ENCODE measurements around the gene FOXF2. TPM values are rescaled to one million over a fixed set of nuclear protein-coding genes. Genes with fewer than 3 reads are reported as not detected.

The FOXF2 gene
- total RNA-seq, 1 experiment from 2014 or later, result not detected

- Histone ChIP-seq H2AFZ (ENCODE audit: low read length) (no peak overlapping the region), H3K27me3 (ENCODE audit: low read length) (peaks cover 69% of the 10 kb centered on the region), H3K9me2 (replicated peaks; ENCODE audit: low read length) (no peaks in the 10 kb centered on the region), H3K27ac (ENCODE audit: low read length) (no peak overlapping the region), H4K20me1 (ENCODE audit: low read length) (no peaks in the 10 kb centered on the region), H3K9ac (ENCODE audit: low read length) (no peak overlapping the region), H3F3A (ENCODE audit: low read length, unreplicated experiment) (no peaks in the 10 kb centered on the region), H3K36me3 (ENCODE audit: low read depth, low read length) (no peaks in the 10 kb centered on the region), H3K79me2 (ENCODE audit: low read length) (no peaks in the 10 kb centered on the region), H3K4me3 (ENCODE audit: low read length) (no peak overlapping the region), H3K4me1 (ENCODE audit: insufficient read depth, low read length) (no peaks in the 10 kb centered on the region), H3K9me3 (ENCODE audit: low read length) (no peaks in the 10 kb centered on the region), H3K4me2 (ENCODE audit: low read length) (no peak overlapping the region)
- POLR2A ChIA-PET (ENCODE audit: unreplicated experiment), result no interaction called here
- BruUV-seq (replicated peaks), result no TSS peak
- DNase-seq (no peak), ATAC-seq (no peak)
- CTCF ChIA-PET, result no interaction called here
- intact Hi-C loops (cut with micrococcal nuclease), result no loop called here
- TF ChIP-seq EZH2 (IDR thresholded peaks at IDR 0.05; ENCODE audit: low read length, unreplicated experiment), result no peak
- TF ChIP-seq, protein P1, sequence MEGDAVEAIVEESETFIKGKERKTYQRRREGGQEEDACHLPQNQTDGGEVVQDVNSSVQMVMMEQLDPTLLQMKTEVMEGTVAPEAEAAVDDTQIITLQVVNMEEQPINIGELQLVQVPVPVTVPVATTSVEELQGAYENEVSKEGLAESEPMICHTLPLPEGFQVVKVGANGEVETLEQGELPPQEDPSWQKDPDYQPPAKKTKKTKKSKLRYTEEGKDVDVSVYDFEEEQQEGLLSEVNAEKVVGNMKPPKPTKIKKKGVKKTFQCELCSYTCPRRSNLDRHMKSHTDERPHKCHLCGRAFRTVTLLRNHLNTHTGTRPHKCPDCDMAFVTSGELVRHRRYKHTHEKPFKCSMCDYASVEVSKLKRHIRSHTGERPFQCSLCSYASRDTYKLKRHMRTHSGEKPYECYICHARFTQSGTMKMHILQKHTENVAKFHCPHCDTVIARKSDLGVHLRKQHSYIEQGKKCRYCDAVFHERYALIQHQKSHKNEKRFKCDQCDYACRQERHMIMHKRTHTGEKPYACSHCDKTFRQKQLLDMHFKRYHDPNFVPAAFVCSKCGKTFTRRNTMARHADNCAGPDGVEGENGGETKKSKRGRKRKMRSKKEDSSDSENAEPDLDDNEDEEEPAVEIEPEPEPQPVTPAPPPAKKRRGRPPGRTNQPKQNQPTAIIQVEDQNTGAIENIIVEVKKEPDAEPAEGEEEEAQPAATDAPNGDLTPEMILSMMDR (conservative IDR thresholded peaks at IDR 0.05; ENCODE audit: low read depth, low read length), result no peak
- TF ChIP-seq EZH2phosphoT487 (IDR thresholded peaks at IDR 0.05; ENCODE audit: borderline replicate concordance, low read length), result no peak
Observed at GRCh38 chr6:1363298-1363697, 26.1 kb upstream of the FOXF2 start.

DNA sequence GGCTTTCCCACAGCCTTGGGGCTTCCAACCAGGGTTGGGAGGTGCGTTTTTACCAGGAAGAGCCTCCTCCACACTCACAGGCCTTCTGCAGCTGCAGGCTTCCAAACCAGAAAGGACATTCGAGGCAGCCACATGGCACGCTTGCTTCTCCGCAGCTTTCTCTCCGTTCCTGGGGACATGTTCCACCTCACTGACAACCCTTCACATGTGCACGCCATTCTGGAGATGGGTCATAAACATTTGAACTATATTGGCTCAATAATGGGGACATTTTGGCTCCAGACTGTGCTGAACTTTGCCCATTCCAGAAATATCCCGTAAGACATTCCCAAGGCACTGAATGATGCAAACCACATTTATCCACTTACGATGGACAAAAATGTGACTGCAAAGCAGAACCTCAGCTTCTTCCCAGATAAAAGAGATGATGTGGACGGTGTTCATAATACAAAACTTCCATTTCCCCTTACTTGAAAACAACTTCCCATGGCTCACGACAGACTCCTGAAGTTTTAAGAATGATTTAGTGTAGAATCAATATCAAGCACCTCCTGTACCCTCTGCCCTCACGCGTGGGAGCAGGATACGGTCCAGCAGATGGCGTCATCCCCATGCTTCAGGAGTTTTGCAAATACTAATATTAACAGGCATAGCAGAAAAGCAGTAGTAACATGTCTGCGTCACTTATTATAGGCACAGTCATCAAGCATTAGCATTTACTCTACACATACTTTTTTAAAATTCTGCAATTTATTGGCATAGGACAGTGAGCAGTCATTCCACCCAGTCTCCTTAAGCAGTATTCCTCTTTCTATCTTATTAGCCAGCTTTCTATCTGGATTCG, 25.4 kb upstream of the FOXF2 start:
- BruUV-seq (replicated peaks), result no TSS peak
- no peaks in the 10 kb centered on the region for H3F3A ChIP-seq (ENCODE audit: low read length, unreplicated experiment)
- ChIA-PET CTCF (no interaction called here), POLR2A (ENCODE audit: unreplicated experiment) (no interaction called here)
- no peak overlapping the region for H2AFZ ChIP-seq (ENCODE audit: low read length)
- no peaks in the 10 kb centered on the region for H3K9me3 ChIP-seq (ENCODE audit: low read length)
- no peak overlapping the region for H3K9ac ChIP-seq (ENCODE audit: low read length)
- H3K4me1 ChIP-seq (ENCODE audit: insufficient read depth, low read length), result no peaks in the 10 kb centered on the region
- no peaks in the 10 kb centered on the region for H3K79me2 ChIP-seq (ENCODE audit: low read length)
- H3K27ac ChIP-seq (ENCODE audit: low read length), result no peak overlapping the region
- TF ChIP-seq EZH2 (IDR thresholded peaks at IDR 0.05; ENCODE audit: low read length, unreplicated experiment), result no peak
- TF ChIP-seq, protein P1 (conservative IDR thresholded peaks at IDR 0.05; ENCODE audit: low read depth, low read length), result peak; percentile 52
- H3K9me2 ChIP-seq (replicated peaks; ENCODE audit: low read length), result no peaks in the 10 kb centered on the region
- no peak overlapping the region for H3K4me3 ChIP-seq (ENCODE audit: low read length)
- H3K4me2 ChIP-seq (ENCODE audit: low read length), result no peak overlapping the region
- no peaks in the 10 kb centered on the region for H3K36me3 ChIP-seq (ENCODE audit: low read depth, low read length)
- ATAC-seq (no peak), DNase-seq (peak; percentile 16)
- H4K20me1 ChIP-seq (ENCODE audit: low read length), result no peaks in the 10 kb centered on the region
- H3K27me3 ChIP-seq (ENCODE audit: low read length), result peaks cover 74% of the 10 kb centered on the region
- intact Hi-C loops (cut with micrococcal nuclease), result no loop called here

- no TSS peak for BruUV-seq (replicated peaks)
- no peak for ATAC-seq
- H3K79me2 ChIP-seq (ENCODE audit: low read length), result no peaks in the 10 kb centered on the region
- no peaks in the 10 kb centered on the region for H3F3A ChIP-seq (ENCODE audit: low read length, unreplicated experiment)
- H2AFZ ChIP-seq (ENCODE audit: low read length), result no peak overlapping the region
- H3K9me3 ChIP-seq (ENCODE audit: low read length), result no peaks in the 10 kb centered on the region
- H4K20me1 ChIP-seq (ENCODE audit: low read length), result no peaks in the 10 kb centered on the region
- H3K36me3 ChIP-seq (ENCODE audit: low read depth, low read length), result no peaks in the 10 kb centered on the region
- no peak overlapping the region for H3K4me2 ChIP-seq (ENCODE audit: low read length)
- H3K9me2 ChIP-seq (replicated peaks; ENCODE audit: low read length), result no peaks in the 10 kb centered on the region
- H3K9ac ChIP-seq (ENCODE audit: low read length), result no peak overlapping the region
- TF ChIP-seq, protein P1 (conservative IDR thresholded peaks at IDR 0.05; ENCODE audit: low read depth, low read length), result no peak
- peaks cover 74% of the 10 kb centered on the region for H3K27me3 ChIP-seq (ENCODE audit: low read length)
- DNase-seq, result peak; percentile 16
- no peaks in the 10 kb centered on the region for H3K4me1 ChIP-seq (ENCODE audit: insufficient read depth, low read length)
- intact Hi-C loops (cut with micrococcal nuclease), result no loop called here
- H3K4me3 ChIP-seq (ENCODE audit: low read length), result no peak overlapping the region
- POLR2A ChIA-PET (ENCODE audit: unreplicated experiment), result interaction anchor here (0.6 kb wide), 1 partner anchor 10 kb away, joined by 3 read pairs; no protein-coding TSS in a partner anchor
- CTCF ChIA-PET, result no interaction called here
- H3K27ac ChIP-seq (ENCODE audit: low read length), result no peak overlapping the region
Observed at GRCh38 chr6:1364791-1365190, 24.6 kb upstream of the FOXF2 start.
